Epidermal melanocyte (primary cell): ENCODE results near the gene CNPPD1.
A peak's percentile ranks its signal among the peaks of the same experiment; 100 is the strongest.

Experiments used
- DNase-seq: peaks from one replicate; pipeline ENCODE4 v3.0.0; 2011; ENCODE audit warnings: low spot score; ENCODE audit not compliant: insufficient read length

Gene CNPPD1

DNA sequence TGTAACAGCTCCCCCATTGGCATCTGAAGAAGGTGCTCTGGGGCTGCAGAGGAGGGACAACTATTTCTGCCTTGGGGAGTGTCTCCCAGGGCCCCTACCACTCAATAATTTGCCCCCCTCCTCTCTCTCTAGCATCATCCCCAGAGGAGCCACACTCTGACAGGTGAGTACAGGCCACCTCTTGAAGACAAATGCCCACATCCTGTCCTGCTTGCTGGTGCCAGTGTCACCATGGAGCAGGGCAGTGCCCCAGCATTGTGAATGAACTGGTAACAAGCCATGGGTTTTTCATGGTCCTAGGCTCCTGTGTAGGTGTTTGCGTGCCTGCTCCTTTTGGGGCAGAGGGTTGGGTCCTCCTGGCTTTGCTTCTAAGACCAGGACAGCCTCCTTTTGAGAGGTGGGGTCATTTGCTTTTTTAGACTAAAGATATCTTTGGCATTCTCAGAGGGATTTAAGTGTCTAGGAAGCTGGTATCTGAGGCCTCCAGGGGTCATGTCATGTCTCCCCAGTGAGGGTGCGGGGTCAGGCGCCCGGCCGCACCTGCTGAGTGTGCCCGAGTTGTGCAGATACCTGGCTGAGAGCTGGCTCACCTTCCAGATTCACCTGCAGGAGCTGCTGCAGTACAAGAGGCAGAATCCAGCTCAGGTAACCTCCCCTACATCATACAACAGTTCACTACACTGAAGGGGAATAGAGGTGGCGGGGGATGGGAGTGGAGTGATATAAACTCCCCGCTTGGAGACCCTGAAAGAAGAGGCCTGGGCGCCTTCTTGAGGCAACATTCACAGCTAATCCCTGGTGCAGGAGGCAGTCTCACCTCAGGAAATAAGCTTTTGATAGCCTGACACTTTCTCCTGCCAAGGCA is 3.1 kb upstream of the CNPPD1 start:
- no peak for DNase-seq

DNA sequence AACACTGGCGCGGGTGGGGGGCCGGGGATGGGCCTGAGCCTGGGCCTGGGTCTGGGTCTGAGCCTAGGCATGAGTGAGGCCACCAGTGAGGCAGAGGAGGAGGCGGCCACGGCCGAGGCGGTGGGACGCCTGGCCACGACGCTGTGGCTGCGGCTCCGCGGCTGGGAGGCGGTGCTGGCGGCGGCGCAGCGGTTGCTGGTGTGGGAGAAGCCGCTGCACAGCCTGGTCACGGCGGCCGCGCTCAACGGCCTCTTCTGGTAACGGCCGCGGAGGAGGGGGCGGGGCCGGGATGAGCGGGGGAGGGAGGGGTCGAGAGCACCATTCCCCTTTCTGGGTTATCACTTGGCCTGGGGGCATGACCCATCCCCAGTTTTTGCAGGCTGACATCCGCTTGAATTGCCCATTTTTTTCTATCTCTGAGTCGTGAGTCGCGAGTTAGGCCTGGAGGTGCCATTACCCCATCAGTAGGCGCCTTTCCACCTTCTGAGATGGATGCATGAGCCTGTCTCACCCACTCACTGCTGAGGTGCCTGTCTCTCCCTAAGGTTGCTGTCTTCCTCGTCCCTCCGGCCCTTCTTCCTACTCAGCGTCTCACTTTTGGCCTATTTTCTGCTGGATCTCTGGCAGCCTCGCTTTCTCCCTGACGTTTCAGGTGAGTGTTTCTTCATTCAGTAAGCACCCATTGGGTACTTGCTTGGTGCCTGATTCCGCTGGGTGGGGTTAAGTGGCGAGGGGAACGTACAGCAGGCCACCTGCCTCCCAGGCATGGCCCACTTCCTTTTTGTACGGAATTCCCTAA is 1.9 kb upstream of the CNPPD1 start:
- DNase-seq: no peak

DNA sequence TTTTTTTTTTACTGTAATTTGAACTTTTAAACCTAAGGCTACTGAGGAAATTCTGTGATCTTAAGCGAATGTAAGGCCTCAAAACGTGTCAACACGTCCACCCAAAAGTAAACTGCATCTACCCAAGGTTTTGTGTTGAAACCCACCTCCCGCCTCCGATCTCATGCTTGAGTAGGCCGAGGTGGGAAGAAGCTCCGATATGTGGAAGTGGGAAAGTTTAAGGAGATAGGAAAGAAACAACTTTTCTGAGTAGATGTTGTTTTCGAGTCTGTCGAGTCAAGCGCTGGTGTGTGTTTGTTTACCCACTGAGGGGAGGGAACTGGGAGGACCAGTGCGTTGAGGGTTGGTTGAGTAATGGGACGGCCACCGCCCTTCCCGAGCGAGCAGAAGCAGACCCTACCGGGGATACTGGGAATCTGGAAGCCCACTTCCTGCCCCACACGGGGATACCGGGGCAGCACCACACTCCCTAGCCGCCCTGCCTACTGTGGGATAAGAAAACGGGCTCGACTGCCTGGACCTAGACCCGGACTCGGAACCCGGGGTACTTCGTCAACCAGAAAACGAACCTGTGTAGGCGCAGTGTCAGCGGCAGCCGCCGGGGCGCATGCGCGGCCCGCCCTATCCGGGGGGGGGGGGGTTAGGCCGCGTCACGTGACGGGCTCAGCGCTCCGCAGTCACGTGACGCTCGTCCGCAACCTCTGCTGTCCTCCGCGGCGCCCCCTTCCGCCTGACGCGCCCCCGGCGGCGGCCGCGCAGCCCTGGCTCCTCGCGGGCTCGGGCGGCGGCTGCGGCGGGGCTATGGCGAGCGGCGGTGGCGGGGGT is 1.0 kb upstream of the CNPPD1 start, which contains the start of gene RETREG2:
Gene RETREG2 (plus strand): TSS at position 724 of the 825 bp plus-strand sequence. CDS start 78 bp downstream, at position 802.
- DNase-seq: peak; percentile 93

DNA sequence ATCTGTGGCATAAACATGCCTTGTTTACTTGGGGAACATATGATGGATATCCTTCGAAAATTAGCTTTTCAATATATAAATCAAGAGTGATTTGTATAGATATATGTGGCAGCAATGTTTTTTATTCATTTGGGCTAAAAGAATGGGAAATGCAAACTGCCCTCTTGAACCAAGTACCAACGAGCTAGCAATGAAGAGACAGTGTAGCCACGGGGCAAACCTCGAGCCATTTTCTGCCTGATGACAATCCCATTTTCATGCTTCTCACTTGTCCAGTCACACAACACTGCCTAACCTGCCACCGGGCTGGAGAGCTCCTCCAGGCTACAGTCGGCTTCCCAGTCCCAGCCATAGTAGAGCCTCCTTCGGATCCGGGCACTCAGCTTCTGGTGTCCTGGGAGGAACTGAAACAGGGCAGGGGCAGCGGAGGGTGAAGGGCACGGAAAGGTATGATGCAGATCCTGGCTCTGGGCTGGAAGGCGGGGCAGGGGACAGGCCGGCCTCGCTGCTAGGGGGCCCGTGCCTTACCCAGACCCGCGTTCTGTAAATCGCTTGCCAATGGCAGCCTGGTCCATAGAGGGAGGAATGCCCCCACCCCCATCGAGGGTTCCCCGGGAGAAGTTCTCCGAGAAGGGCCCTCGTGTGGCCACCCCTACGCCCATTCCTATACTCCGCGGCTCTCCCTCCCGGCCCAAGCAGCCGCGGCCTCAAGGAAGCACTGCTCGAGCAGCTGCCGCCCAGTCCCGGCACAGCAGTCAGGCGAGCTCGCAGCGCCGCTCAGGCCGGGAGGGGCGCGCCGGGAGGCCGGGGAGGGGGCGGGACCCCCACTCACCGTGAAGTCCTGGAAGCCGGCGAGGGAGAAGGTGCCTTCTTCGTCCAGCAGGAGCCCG is 552 bp downstream of the CNPPD1 start:
- no peak for DNase-seq

DNA sequence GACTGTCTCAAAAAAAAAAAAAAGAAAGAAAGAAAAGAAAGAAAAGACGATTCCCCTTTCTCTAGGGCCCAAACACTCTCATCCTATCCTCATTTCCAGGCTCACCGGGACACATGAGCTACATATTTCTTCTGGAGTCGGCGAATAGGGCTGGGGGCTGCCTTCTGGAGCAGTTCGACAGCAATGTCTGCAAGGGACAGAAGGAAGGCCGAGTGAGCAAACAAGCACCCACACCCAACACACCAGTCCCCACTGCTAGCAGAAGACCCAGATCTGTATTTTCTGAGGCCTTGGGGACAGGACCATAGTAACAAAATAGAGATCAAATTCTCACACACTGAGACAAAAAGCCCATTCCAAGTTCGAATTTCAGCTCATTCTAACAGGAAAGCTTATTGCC is 1.2 kb downstream of the CNPPD1 start:
- DNase-seq: no peak

DNA sequence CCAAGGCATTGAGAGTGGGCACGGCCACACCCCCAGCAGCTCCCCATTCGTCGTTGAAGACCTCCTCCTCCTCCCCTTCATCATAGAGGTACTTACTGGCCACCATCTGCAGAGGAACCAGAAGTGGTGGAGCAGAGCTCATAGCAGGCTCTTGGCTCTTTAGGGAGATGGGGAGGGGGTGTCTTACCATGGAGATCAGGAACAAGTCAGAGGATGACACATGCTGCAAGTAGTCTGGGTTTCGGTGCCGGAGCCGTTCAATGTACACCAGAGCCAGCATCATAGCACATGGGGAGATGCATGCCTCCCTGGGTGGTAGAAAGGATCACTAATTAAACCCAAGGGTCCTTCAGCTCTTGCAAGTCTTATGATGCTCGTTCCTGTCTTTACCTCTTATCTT is 1.9 kb downstream of the CNPPD1 start:
- DNase-seq: no peak

DNA sequence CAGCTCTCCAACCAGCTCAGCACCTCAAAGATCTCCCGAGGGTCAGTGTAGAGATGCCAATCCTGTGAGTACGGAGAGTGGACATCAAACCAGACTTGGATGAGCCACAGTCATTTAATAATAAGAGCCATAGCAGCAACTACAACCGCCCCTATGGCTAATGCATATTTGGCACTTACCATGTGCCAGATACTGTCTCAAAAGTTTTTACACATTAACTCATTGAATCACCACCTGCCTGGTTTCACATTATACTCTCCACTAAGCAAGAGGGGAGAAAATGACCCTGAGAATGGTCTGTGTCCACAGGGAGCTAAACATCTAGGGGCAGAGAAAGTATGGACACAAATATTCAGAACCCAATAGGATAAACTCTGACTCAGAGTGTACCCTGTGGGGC is 2.6 kb downstream of the CNPPD1 start:
- no peak for DNase-seq

DNA sequence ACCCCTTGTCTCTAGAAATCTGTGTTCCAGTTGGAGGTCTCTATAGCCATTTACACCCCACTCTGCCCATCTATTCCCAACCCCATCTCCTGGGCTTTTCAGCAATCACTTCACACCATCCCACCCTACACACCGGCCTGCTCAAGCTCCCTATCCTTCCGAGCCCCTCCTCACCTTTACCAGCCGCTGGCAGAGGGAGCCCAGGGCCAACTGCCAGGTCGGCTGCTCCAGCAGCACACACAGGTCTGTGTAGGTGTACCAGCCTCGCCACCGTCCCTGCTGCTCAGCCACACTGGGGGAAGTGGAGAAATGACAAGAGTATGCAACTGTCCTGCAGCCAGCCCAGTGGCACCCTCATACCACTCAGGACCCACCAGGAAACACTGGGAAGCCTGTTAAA is 3.5 kb downstream of the CNPPD1 start:
- DNase-seq: no peak

DNA sequence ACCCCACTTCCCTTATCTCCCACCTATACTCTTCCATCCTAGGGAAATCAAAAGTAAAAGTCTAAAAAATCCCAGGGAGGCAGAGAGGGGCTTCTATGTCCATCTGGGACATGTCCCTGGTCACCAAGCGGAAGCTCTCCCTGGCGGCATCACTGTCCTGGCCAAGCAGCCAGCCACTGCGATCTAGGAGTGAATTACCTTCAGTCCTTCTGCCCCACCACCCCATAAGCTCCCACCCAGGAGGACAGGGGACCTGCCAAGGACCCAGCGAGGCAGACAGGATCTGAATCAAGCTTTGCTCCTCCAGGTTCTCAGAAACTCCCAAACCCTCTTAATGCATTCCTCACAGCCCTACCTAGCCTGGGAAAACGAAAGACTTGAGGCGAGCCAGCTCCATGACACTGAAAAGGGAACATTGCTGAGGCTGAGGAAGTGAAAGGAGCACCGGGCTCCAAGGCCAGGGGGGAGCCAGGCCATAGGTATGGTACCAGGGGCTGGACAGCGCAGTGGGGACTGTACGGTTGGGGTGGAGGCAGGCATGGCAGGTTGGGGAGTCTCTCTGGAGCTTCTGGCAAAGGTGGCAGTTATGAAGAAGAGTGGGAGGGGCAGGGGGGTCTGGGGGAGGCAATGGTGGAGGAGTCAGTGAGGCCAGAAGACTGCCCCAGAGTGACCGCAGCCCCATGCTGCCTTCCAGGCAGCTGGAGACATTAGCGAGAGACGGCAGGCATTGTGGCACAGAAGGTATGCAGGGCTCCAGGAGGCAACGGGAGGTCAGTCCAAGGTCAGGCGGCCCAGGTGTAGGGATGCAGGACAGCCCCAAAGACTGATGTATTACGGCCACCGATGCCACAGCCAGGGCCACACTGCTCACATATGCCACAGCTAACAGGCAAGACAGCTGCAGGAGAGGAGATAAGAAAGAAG is 4.2 kb downstream of the CNPPD1 start:
- no peak for DNase-seq

DNA sequence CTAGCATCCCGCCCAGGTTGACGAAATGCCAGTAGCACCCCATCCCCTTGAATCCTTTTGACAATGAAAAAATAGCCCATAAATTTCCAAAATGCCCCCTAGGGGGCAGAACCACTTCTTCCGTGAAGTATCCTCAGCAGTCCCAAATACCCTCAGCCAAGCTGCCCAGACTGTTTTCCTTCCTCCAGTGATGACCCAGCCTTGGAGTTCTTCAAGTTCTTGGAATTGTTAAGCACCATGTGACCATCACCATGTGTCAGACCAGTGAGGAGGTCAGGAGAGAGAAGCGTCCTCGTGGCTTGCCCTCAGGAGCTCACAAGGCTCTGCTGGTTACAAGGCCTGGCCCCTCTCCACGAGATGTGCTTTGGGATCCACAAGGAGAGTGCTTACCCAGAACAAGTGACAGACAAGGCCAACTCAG is 5.5 kb downstream of the CNPPD1 start:
- DNase-seq: peak; percentile 90

DNA sequence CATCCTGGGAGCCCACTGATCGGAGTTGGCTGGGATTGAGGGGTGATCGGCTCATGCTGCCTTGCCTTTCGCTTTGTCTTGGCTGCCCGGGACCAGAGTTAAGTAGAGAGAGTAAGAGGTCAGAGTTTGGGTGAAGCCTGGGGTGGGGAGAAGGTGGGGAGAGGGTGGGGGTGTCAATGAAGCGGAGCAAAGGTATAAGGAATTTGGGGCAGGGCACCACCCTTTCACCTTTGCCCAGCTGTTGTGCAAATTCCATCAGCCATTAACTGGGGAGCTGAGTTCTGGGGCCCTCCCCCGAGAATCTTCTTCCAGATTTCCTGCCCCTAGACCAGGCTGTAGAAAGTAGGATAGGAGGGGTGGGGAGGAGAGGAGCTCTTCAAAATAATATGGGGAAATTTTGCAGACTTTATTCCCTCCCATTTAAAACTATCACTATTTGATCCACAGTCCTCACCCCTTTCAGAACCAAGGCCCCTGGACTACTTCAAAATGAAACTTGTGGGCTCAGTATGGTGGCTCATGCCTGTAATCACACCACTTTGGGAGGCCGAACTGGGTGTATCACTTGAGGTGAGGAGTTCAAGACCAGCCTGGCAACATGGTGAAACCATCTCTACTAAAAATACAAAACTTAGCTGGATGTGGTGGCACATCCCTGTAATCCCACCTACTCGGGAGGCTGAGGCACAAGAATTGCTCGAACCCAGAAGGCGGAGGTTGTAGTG is 6.6 kb downstream of the CNPPD1 start, which contains the start of gene SLC23A3:
Gene SLC23A3 (minus strand): TSS at position 100 of the 725 bp plus-strand sequence. CDS start 45 bp downstream, at position 55.
- DNase-seq: no peak

DNA sequence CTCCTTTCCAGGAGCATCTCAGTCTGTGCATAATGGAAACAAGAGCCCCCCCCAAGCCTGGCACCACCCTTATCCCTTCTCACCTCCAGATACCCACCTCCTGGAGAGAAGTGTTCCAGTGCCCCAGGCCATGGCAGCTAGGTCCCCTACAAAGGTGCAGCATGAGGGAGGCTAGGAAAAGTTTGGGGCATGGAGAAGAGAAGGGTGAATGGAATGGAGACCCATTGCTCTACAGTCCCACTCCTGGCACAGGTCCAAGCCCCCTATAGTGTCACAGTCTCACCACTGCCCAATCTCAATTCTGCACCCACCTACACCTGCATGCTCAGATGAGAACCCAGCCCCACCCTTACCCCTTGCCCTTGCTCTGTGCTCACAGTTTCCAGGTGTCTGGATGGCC is 7.8 kb downstream of the CNPPD1 start:
- DNase-seq: no peak

DNA sequence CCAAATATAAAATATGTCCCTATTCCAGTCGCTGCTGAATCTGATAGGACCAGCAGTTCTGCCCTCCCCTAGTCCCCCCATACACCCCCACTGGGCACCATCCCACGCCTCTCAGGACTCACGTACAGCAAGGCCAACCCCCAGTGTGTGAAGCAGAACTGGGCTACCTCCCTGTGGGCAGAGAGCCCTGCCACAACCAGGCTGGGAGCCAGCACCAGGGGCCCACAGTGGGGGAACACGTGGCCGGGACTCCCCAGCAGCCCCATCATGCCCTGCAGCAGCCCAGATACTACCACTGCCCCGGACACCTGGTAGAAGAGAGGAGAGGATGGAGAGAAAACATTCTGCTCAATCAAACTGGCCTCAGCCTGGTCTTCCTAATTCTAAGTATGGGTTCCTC is 8.2 kb downstream of the CNPPD1 start:
- DNase-seq: no peak

DNA sequence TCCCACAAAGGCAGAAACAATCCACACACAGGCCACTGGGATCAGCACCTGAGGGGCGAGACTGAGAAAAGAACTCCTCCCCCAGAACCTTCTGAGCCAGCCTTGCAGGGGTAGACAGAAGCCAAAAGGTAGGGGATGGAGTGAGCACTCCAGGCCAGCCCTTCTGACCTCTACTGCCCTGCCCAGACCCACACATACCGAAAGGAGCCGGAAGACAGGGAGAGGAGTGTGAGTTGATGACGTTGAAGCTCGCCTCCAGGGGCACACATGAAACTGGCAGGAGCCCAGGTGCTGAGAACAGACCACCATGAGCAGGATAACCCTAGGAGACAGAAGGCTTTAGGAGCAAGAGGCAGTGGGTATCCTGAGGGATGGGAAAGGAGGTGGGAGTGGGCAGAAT is 8.7 kb downstream of the CNPPD1 start:
- DNase-seq: no peak

DNA sequence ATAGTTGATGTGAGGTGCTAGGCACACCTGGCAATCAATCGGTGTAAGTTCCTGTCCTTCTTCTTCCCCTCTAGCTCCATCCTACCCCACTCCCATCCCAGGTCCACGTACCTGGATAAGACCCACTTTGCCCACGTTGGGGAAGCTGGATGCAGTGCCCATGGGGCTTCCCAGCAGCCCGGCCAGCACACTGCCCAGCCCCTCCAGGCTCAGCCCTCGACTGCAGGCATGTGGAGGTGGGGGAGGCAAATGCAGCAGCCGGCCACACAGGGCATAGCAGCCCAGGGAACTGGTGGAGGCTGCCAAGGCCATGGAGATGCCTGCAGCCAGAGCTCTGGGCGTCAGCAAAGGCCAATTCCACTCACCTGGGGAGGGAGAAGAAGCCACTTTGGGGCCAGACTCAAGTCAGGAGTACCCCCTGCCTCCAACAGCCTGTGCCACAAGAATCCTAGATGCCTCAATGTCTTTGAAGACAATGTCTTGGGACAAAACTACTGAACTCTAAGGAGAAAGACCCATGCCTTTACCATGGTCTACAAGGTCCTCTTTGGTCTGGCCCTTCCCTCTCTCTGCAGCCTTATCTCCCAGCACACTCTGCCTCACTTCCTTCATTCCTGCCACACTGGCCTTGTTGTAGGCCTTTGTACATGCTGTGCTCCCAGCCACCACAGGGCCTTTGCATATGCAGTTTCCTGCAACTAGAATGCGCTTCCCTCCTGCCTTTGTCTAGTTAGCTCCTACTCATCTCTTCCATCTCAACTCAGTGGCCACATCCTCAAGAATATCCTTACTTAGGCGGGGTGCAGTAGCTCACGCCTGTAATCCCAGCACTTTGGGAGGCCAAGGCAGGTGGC is 11.4 kb downstream of the CNPPD1 start:
- no peak for DNase-seq

DNA sequence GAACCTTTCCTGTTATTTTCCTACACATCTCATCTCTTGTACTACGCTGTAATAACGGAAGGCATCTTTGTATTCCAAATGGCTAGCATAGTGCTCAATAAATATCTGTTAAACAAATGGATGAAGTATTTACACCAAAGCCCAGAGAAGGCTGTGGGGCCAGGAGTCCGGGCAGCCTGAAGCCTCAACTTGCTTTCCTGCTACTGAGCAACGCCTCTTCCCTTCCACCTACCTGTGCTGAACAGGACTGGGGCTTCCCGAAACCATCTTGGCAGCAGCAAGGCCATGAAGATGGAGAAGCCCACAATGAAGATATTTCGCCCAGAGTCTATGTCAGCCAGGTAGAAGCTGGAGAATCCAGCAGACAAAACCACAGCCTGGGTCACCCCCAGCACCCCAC is 13.6 kb downstream of the CNPPD1 start:
- no peak for DNase-seq

DNA sequence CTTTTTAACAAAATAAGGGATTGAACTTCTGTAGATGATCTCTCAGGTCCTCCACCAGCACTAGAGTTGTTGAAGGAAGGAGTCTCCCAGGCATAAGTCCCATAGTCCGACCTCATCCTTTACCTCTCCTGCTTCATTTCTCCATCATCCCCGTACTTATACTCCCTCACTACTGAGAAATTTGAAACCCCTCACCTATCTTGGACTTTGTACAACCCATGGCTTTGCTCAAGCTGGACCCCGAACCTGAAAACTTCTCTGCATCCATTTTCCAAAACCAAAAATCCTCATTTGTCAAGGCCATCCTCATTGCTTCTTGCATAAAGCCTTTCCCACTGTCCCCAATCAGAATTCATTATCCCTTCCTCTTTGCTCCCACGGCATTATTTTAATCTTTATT is 15.6 kb downstream of the CNPPD1 start:
- DNase-seq: no peak
